IPS-NIHi11 (cell line): Measurements from ENCODE around the gene FOXO1.
A peak's percentile ranks its signal among the peaks of the same experiment; 100 is the strongest.
"Not testable (repeated sequence)": the region's sequence is repeated elsewhere in the genome, so short reads cannot be mapped to it uniquely, and the experiment has no call there.

ENCODE experiments used
- DNase-seq: peaks from one replicate; pipeline ENCODE4 v3.0.0; 2012; ENCODE audit warnings: mixed read lengths, low spot score

Gene FOXO1

GRCh38 chr13:40666045-40666932 is at the start of gene FOXO1:
Gene FOXO1 (minus strand): TSS chr13:40666641. CDS start chr13:40666212, 429 bp downstream.
- peak; percentile 100 for DNase-seq

DNA sequence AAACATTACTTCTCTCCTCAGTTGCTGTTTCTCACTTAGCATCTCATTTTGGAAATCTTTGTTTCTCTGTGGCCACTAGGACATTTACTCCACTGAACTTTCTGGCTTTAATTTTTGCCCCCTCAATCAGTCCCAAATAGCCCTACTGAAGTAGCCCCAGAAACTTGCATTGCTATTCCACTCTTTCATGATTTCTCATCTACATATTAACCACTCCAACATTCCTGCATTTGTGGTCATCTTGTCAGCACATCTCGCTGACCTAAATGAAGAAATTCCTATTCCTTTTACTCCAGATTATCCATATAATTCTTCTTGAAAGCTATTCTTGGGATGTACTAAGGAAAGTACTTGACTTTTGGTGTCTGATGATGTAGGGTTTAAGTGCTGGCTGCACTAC is 48.0 kb upstream of the FOXO1 start:
- DNase-seq, result not testable (repeated sequence)

DNA sequence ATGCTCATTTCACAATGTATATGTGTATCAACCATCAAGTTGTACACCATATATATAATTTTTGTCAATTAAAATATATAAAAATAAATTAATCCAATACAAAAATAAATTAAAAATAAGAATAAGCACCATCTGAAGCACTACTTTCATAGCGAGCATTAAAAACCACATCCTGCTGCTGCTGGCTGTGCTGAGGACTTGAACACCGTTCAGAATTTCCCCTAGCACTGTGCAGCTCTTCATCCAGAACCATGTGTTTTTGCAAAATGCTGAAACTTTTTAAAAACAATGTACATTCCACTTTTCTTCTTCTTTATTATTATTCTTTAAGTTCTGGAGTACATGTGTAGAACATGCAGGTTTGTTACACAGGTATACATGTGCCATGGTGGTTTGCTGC is 40.0 kb upstream of the FOXO1 start:
- no peak for DNase-seq

GRCh38 chr13:40697711-40698110 is 31.3 kb upstream of the FOXO1 start:
- no peak for DNase-seq

DNA sequence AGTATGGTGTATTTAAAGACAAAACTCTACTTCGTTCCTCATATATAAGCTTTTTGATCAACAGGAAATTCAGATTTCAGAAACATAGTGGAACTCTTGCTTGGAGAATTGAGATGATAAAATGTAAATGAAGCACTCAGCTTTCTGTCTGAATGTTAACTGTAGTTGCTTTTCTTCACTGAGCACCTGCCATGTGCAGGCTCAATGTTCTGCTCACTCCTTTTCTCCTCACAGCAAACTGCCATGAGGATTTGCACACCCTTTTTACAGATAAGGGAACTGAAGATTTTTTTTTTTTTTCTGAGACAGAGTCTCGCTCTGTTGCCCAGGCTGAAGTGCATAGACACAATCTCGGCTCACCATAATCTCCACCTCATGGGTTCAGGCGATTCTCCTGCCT is 28.0 kb upstream of the FOXO1 start:
- DNase-seq, result no peak

DNA sequence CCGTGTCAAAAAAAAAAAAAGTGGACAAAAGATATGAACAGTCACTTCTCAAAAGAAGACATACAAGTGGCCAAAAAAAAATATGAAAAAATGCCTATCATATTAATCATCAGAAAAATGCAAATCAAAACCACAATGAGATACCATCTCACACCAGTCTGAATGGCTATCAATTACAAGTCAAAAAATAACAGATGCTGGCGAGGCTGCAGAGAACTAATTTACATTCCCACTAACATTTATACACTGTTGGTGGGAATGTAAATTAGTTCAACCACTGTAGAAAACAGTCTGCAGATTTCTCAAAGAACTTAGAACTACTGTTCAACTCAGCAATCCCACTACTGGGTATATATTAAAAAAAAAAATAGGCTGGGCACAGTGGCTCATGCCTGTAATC is 26.5 kb upstream of the FOXO1 start:
- no peak for DNase-seq

- DNase-seq, result no peak
Observed at GRCh38 chr13:40688781-40689180, 22.3 kb upstream of the FOXO1 start.

- DNase-seq, result no peak
Observed at GRCh38 chr13:40682449-40683240, 16.2 kb upstream of the FOXO1 start.

DNA sequence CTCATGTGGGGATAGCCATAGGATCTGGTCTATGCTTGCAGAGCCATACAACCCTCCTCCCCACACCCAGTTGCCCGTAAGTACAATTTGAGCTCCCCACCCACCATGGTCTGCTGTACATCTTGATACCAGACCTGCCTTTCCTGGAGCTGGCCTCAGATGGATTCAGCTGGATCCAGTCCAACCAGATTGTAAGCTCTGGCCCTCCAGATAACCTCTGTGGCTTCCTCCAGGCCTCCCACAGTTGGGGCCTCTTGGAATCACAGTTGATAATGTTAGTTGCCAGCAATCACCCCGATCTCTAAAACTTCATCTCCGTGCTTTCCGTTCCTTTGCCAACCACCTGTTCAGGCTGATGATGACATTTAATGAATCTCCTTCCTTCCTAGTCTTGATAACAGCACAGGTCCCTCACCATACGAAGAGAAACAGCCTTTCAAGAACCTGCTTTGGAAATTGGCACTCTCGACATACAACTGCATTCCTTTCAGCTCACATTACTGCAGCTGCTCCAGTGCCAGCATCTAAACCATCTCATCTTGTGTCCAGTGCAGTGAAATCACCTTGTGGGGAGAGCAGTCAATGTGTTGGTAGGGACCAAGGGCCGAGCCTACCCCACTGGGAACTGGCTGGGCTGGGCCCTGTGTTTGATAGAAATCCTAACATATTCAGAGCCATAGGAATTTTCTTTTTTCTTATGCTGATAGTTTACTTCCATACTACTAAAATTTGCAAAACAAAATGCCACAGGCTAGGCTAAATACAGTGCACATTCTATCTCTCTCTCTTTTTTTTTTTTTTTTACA is 15.1 kb upstream of the FOXO1 start:
- no peak for DNase-seq

DNA sequence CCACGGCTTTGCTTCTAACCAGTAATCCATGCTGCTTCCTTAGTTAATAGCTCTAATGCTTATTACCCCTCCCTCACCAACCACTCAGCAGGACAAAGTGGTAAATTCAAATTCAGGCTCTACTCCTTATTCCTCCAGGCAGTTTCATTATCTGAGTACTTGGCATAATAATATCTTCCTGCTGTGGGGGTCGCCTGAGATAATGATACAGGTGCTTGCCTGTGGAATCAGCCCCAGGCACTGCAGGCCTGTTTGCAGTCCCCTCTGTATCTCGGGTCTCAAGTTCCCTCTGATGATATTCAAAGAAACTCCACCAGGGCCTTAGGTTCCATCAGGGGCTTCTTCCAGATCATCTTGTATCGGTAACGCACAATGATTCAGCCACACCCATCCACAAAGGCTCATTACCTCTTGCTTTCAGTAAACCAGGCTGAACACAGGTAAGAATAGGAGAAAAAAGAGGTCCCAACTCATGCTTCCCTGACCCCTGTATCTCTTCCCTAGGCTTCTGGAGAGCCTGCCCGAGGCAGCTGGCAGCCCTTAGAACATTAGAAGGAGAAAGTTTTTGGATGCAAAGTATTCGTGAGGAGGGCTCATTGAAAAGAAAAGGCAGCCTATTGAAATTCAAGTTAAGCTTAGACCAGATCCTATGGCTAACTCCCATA is 14.3 kb upstream of the FOXO1 start:
- DNase-seq, result peak; percentile 50

DNA sequence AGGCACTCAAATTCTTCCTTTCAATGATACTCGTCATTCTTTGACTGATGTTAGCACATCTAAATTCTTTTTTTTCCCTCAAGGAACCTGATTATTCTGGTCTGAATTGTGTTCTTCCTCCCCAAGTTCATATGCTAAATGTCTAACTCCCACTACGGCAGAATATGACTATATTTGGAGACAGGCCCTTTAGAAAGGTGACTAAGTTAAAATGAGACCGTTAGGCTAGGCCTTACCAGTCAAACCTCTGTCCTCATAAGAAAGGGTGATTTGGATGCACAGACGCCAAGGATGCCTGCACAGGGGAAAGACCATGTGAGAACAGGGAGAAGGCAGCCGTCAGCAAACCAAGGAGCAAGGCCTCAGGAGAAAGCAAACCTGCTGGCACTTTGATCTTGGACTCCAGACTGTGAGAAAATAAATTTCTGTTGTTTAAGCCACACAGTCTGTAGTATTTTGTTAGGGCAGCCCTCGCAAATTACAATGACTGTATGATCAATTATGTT is 13.1 kb upstream of the FOXO1 start:
- DNase-seq, result no peak

DNA sequence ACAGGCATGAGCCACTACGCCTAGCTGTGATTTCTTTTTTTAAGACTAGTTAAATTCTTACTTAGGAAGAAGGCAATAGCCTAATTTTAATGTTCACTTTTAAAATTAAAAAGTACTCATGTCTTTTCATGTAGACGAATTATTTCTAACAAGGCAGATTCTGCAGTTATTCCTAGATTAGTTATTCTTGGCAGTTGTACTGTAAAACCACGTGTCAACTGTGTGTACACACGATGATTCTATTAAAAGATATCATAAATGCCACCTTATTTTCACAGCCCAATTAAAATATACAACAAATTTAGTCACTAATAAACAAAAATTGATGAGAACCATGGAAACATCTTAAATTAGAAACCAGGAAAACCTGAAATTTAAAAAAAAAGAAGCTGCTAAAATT is 10.6 kb upstream of the FOXO1 start:
- DNase-seq, result no peak

DNA sequence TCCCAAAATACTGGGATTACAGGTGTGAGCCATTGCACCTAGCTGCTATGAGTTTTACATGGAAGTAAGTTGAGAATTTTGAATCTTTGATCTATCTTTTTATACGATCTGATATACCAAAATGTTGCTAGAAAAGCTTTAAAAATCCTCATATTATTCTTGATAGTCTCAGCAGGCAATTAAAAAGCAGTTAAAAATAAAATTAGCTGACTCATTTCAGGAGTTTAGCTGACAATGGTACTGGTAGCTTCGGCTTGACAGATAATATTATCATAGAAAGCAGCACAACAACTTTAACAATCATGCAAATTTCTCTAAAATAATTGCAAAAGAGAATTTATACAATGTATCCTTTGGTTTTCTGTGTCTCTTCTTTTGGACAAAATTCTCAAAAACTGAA is 9.6 kb upstream of the FOXO1 start:
- no peak for DNase-seq

DNA sequence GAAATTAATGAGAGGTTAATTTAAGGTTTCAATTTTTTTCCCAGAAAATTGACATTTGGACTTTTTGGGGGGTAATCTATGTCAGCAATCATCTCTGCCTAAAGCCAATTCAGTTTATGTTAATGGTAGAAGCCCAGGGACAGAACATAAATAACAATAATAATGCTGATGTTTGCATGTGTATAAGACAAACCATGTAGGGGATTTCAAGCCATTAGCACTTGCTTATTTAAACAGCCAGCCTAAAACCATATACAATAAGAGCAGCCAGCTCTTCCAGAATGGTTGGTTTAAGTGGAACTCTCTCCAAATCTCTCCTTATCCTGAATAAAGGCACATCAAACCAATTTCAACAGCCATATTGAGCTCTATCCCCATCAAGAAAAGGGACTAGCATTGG is 7.0 kb upstream of the FOXO1 start:
- DNase-seq, result no peak

- DNase-seq, result no peak
Observed at GRCh38 chr13:40672765-40673397, 6.4 kb upstream of the FOXO1 start.

GRCh38 chr13:40671956-40672764 is 5.7 kb upstream of the FOXO1 start:
- DNase-seq, result peak; percentile 52

GRCh38 chr13:40670307-40670706 is 3.9 kb upstream of the FOXO1 start:
- no peak for DNase-seq

GRCh38 chr13:40668335-40668734 is 1.9 kb upstream of the FOXO1 start:
- peak; percentile 59 for DNase-seq

- DNase-seq, result peak; percentile 40
Observed at GRCh38 chr13:40667622-40667978, 1.2 kb upstream of the FOXO1 start.

- DNase-seq, result peak; percentile 85
Observed at GRCh38 chr13:40666933-40667621, 636 bp upstream of the FOXO1 start.
